Measurements from ENCODE around the gene PPP6R1. TPM values are rescaled to one million over a fixed set of nuclear protein-coding genes. Genes with fewer than 3 reads are reported as not detected.
"Not testable (repeated sequence)": the region's sequence is repeated elsewhere in the genome, so short reads cannot be mapped to it uniquely, and the experiment has no call there.

PPP6R1 gene
- total and polyA plus RNA-seq, 10 donors = 49.2 to 150 (median 129) TPM

- DNase-seq; H3K4me3 ChIP-seq; intact Hi-C loops (cut with DNase I; ENCODE audit: low total_unique reads); H3K27ac ChIP-seq; H3K9me3 ChIP-seq: not testable (repeated sequence)
- WGBS, 5 donors = 59 to 71% (median 62%) methylated on average over 9 to 10 of the region's 10 CpGs
- peaks cover 0 to 50% (median 0%) of the 10 kb centered on the region in 7 donors for H3K27me3 ChIP-seq (replicated peaks in 1 of 7)
- peak in 1 of 11 experiments; percentile 27 for TF ChIP-seq CTCF (IDR thresholded peaks at IDR 0.05 in 8 of 11, conservative IDR thresholded peaks at IDR 0.05 in 3 of 11)
- H3K36me3 ChIP-seq = peaks cover 0 to 54% (median 0%) of the 10 kb centered on the region in 6 donors
- H3K4me1 ChIP-seq = peaks cover 0 to 39% (median 12%) of the 10 kb centered on the region in 6 donors
These were observed 56.6 kb downstream of the PPP6R1 start for GRCh38 chr19:55202199-55202598.

- peaks cover 0 to 31% (median 0%) of the 10 kb centered on the region in 7 donors for H3K27me3 ChIP-seq (replicated peaks in 1 of 7)
- no peak for TF ChIP-seq POLR2AphosphoS5 (IDR thresholded peaks at IDR 0.05)
- WGBS, 5 donors = 55 to 68% (median 64%) methylated on average over 5 of the region's 5 CpGs
These were observed 59.1 kb downstream of the PPP6R1 start for GRCh38 chr19:55199620-55200204.

GRCh38 chr19:55198651-55199050 is 60.2 kb downstream of the PPP6R1 start:
- H3K27ac ChIP-seq = peak overlapping the region in 5 of 8 donors; percentile 44 to 67 (median 62)
- intact Hi-C loops (cut with DNase I; ENCODE audit: low total_unique reads) = no loop called here
- peak in 2 of 3 donors; percentile 42 to 63 for TF ChIP-seq POLR2AphosphoS5 (IDR thresholded peaks at IDR 0.05)
- TF ChIP-seq CTCF (IDR thresholded peaks at IDR 0.05 in 8 of 11, conservative IDR thresholded peaks at IDR 0.05 in 3 of 11) = no peak
- H3K4me3 ChIP-seq = no peak overlapping the region
- H3K9me3 ChIP-seq = no peaks in the 10 kb centered on the region
- H3K36me3 ChIP-seq = peaks cover 0 to 80% (median 0%) of the 10 kb centered on the region in 6 donors
- peaks cover 0 to 24% (median 7%) of the 10 kb centered on the region in 6 donors for H3K4me1 ChIP-seq
- no peak for DNase-seq
- 38 to 79% (median 58%) methylated on average over 4 to 5 of the region's 5 CpGs for WGBS, 5 donors
- peaks cover 0 to 30% (median 0%) of the 10 kb centered on the region in 7 donors for H3K27me3 ChIP-seq (replicated peaks in 1 of 7)

More at GRCh38 chr19:55199620-55200204, 59.1 kb downstream of the PPP6R1 start:
- H3K4me1 ChIP-seq = peaks cover 0 to 24% (median 10%) of the 10 kb centered on the region in 6 donors
- H3K4me3 ChIP-seq = no peak overlapping the region
- no peak for DNase-seq
- H3K9me3 ChIP-seq = no peaks in the 10 kb centered on the region
- peaks cover 0 to 69% (median 0%) of the 10 kb centered on the region in 6 donors for H3K36me3 ChIP-seq
- intact Hi-C loops (cut with DNase I; ENCODE audit: low total_unique reads) = no loop called here
- H3K27ac ChIP-seq = peak overlapping the region in 6 of 8 donors; percentile 20 to 67 (median 53)

GRCh38 chr19:55197528-55197927 is 61.3 kb downstream of the PPP6R1 start:
- Histone ChIP-seq H3K27ac (peak overlapping the region in 1 of 8 donors; percentile 63), H3K4me3 (no peak overlapping the region), H3K27me3 (replicated peaks in 1 of 7) (peaks cover 0 to 41% (median 0%) of the 10 kb centered on the region in 7 donors), H3K9me3 (no peaks in the 10 kb centered on the region), H3K4me1 (peaks cover 0 to 21% (median 6%) of the 10 kb centered on the region in 6 donors), H3K36me3 (peaks cover 0 to 89% (median 0%) of the 10 kb centered on the region in 6 donors)
- TF ChIP-seq POLR2AphosphoS5 (IDR thresholded peaks at IDR 0.05) = no peak
- TF ChIP-seq CTCF (IDR thresholded peaks at IDR 0.05 in 8 of 11, conservative IDR thresholded peaks at IDR 0.05 in 3 of 11) = no peak
- WGBS, 5 donors = 48 to 67% (median 60%) methylated on average over 4 of the region's 4 CpGs
- intact Hi-C loops (cut with DNase I; ENCODE audit: low total_unique reads) = no loop called here
- no peak for DNase-seq

Data from spleen (tissue), 11 donors.